Measurements from ENCODE around the gene BLCAP.
"Not testable (repeated sequence)": the region's sequence is repeated elsewhere in the genome, so short reads cannot be mapped to it uniquely, and the experiment has no call there.

The BLCAP gene

GRCh38 chr20:37554721-37555298, 27.1 kb upstream of the BLCAP start:
- not testable (repeated sequence) for DNase-seq

GRCh38 chr20:37552415-37552814, 24.7 kb upstream of the BLCAP start:
- DNase-seq: no peak

- DNase-seq: not testable (repeated sequence)
These were observed 24.0 kb upstream of the BLCAP start for GRCh38 chr20:37551660-37552059.

- DNase-seq: not testable (repeated sequence)
These were observed 22.6 kb upstream of the BLCAP start for GRCh38 chr20:37550101-37550920.

GRCh38 chr20:37547912-37548311, 20.2 kb upstream of the BLCAP start:
- no peak for DNase-seq

- no peak for DNase-seq
These were observed 17.8 kb upstream of the BLCAP start for GRCh38 chr20:37545516-37545915.

- no peak for DNase-seq
These were observed 16.7 kb upstream of the BLCAP start for GRCh38 chr20:37544386-37544785.

- no peak for DNase-seq
These were observed 16.2 kb upstream of the BLCAP start for GRCh38 chr20:37543828-37544227.

- DNase-seq: no peak
These were observed 14.6 kb upstream of the BLCAP start for GRCh38 chr20:37542281-37542680.

GRCh38 chr20:37541326-37541725, 13.7 kb upstream of the BLCAP start:
- DNase-seq: no peak

- not testable (repeated sequence) for DNase-seq
These were observed 13.2 kb upstream of the BLCAP start for GRCh38 chr20:37540838-37541237.

- DNase-seq: no peak
These were observed 12.3 kb upstream of the BLCAP start for GRCh38 chr20:37540001-37540400.

GRCh38 chr20:37539424-37539823, 11.7 kb upstream of the BLCAP start:
- DNase-seq: no peak

GRCh38 chr20:37538003-37538402, 10.3 kb upstream of the BLCAP start:
- DNase-seq: no peak

GRCh38 chr20:37537505-37537904, 9.8 kb upstream of the BLCAP start:
- DNase-seq: no peak

- no peak for DNase-seq
These were observed 7.9 kb upstream of the BLCAP start for GRCh38 chr20:37535443-37536132.

- DNase-seq: peak; percentile 45
These were observed 6.9 kb upstream of the BLCAP start for GRCh38 chr20:37534401-37535157.

- no peak for DNase-seq
These were observed 5.6 kb upstream of the BLCAP start for GRCh38 chr20:37533154-37533715.

GRCh38 chr20:37531856-37532255, 4.2 kb upstream of the BLCAP start:
- no peak for DNase-seq

- no peak for DNase-seq
These were observed 3.0 kb upstream of the BLCAP start for GRCh38 chr20:37530696-37531095.

- no peak for DNase-seq
These were observed 2.4 kb upstream of the BLCAP start for GRCh38 chr20:37529968-37530600.

GRCh38 chr20:37529214-37529967, 1.7 kb upstream of the BLCAP start:
- no peak for DNase-seq
